HCT116 (cell line): Measurements from ENCODE around the gene QSOX1. TPM values are rescaled to one million over a fixed set of nuclear protein-coding genes. Genes with fewer than 3 reads are reported as not detected.

Experiments used
- ATAC-seq: fragments of 200-7000 bp; cut with Tn5 transposase; 2 replicates; pipeline ENCODE4 v1.9.1; 2020; ENCODE audit warnings: mild to moderate bottlenecking, moderate library complexity
- BruUV-seq: library from RNA; stranded (reverse); fragments of 400-500 nt; replicated peaks from 2 replicates; lab custom pipeline; 2021; lab: Mats Ljungman, UMichigan
- CTCF ChIA-PET: fragments of 300-600 bp; sonication (Branson Sonifier 250); formaldehyde crosslinking; loops from one replicate; lab custom pipeline; 2021; ENCODE audit warnings: antibody characterized with exemption; lab: Charles Lee
- POLR2A ChIA-PET: fragments of 300-600, 350-600 bp; sonication (Branson Sonifier 250); formaldehyde crosslinking; loops from one replicate; lab custom pipeline; 2021; ENCODE audit warnings: antibody characterized with exemption; lab: Charles Lee
- RAD21 ChIA-PET, 2 experiments: fragments of 300-600 bp; sonication (Branson Sonifier 250); formaldehyde crosslinking; loops; one replicate each; lab custom pipeline; 2023; ENCODE audit warnings: low total read pairs in 2 of 2; ENCODE audit not compliant: uncharacterized antibody in 2 of 2, unreplicated experiment in 2 of 2, low non-redundant PET in 1 of 2; lab: Charles Lee
- DNase-seq: peaks from one replicate; pipeline ENCODE4 v3.0.0-alpha.2; 2010; ENCODE audit warnings: low read depth, low spot score
- H2AFZ ChIP-seq: fragments of 200-600 bp; shearing (Covaris generic), sonication (generic); 2 replicates; pipeline ENCODE4 v1.6.1; 2017; ENCODE audit warnings: low read depth, mixed run types, mixed read lengths, antibody characterized with exemption, low read length; ENCODE audit not compliant: poor library complexity, severe bottlenecking
- H3K27ac ChIP-seq: 2 replicates; pipeline ENCODE4 v1.5.1; 2012; ENCODE audit warnings: low read depth, low read length
- H3K27me3 ChIP-seq: fragments of 200-600 bp; sonication (generic); 2 replicates; pipeline ENCODE4 v1.6.1; 2016; ENCODE audit warnings: mixed run types, low read length, mixed read lengths; ENCODE audit not compliant: insufficient read depth
- H3K36me3 ChIP-seq, 2 experiments: fragments of 200-500 bp in 1 of 2; fragments of 200-600 bp in 1 of 2; sonication (Bioruptor generic) in 1 of 2; sonication (generic) in 1 of 2; 2 replicates each; pipeline versions ENCODE4 v1.5.1 to v1.6.1; 2014 to 2016; ENCODE audit warnings: low read length in 2 of 2, inconsistent platforms in 1 of 2, mixed read lengths in 1 of 2, mixed run types in 1 of 2; ENCODE audit not compliant: insufficient read depth in 2 of 2, control insufficient read depth in 1 of 2
- H3K4me1 ChIP-seq, 2 experiments: fragments of 200-600 bp in 1 of 2; sonication (generic) in 1 of 2; 2 replicates each; pipeline versions ENCODE4 v1.5.1 to v1.6.1; 2012 to 2017; ENCODE audit warnings: low read length in 2 of 2, inconsistent platforms in 1 of 2, mild to moderate bottlenecking in 1 of 2, mixed read lengths in 1 of 2, mixed run types in 1 of 2, moderate library complexity in 1 of 2; ENCODE audit not compliant: insufficient read depth in 2 of 2, control insufficient read depth in 1 of 2
- H3K4me2 ChIP-seq: fragments of 200-600 bp; sonication (generic); 2 replicates; pipeline ENCODE4 v1.6.1; 2017; ENCODE audit warnings: mixed run types, low read length, mixed read lengths
- H3K4me3 ChIP-seq, 2 experiments: fragments of 200-600 bp in 1 of 2; sonication (generic) in 1 of 2; replicated peaks in 1 of 2; 2 replicates each; pipeline ENCODE4 v1.5.1; 2011 to 2016; ENCODE audit warnings: low read length in 2 of 2, control low read depth in 1 of 2, low read depth in 1 of 2, mild to moderate bottlenecking in 1 of 2, mixed read lengths in 1 of 2, mixed run types in 1 of 2
- H3K79me2 ChIP-seq: fragments of 200-600 bp; sonication (generic); 2 replicates; pipeline ENCODE4 v1.6.1; 2017; ENCODE audit warnings: mild to moderate bottlenecking, mixed run types, low read length, moderate library complexity, mixed read lengths; ENCODE audit not compliant: insufficient read depth
- H3K9ac ChIP-seq: fragments of 200-600 bp; sonication (generic); 2 replicates; pipeline ENCODE4 v1.6.1; 2016; ENCODE audit warnings: low read length, mixed read lengths
- H3K9me2 ChIP-seq: fragments of 200-600 bp; sonication (generic), shearing (Covaris generic); 2 replicates; pipeline ENCODE4 v1.6.1; 2017; ENCODE audit warnings: mixed run types, mild to moderate bottlenecking, moderate library complexity; ENCODE audit not compliant: insufficient read depth
- H3K9me3 ChIP-seq, 2 experiments: fragments of 200-500 bp in 1 of 2; fragments of 200-600 bp in 1 of 2; sonication (Bioruptor generic) in 1 of 2; sonication (generic) in 1 of 2; 2 replicates each; pipeline ENCODE4 v1.6.1; 2014 to 2017; ENCODE audit warnings: low read length in 2 of 2, mixed read lengths in 2 of 2, inconsistent platforms in 1 of 2, low read depth in 1 of 2, mild to moderate bottlenecking in 1 of 2, mixed run types in 1 of 2, moderate library complexity in 1 of 2; ENCODE audit not compliant: control insufficient read depth in 1 of 2, insufficient read depth in 1 of 2
- H4K20me1 ChIP-seq: fragments of 200-600 bp; sonication (generic), shearing (Covaris generic); 2 replicates; pipeline ENCODE4 v1.6.1; 2017; ENCODE audit warnings: mixed run types, mild to moderate bottlenecking, moderate library complexity; ENCODE audit not compliant: insufficient read depth
- CBX3 ChIP-seq: IDR thresholded peaks from 2 replicates; pipeline ENCODE4 v1.6.1; 2012; ENCODE audit warnings: low read depth
- CEBPB ChIP-seq: IDR thresholded peaks from 2 replicates; pipeline ENCODE4 v1.6.1; 2012; ENCODE audit warnings: low read depth
- EGR1 ChIP-seq: IDR thresholded peaks from 2 replicates; pipeline ENCODE4 v1.6.1; 2012; ENCODE audit warnings: low read depth
- ELF1 ChIP-seq: IDR thresholded peaks from 2 replicates; pipeline ENCODE4 v1.6.1; 2012; ENCODE audit warnings: low read depth, borderline replicate concordance
- EZH2 ChIP-seq: fragments of 200-600 bp; sonication (generic); IDR thresholded peaks from 2 replicates; pipeline ENCODE4 v1.6.1; 2017; ENCODE audit warnings: antibody characterized with exemption, mixed run types
- EZH2phosphoT487 ChIP-seq: fragments of 200-600 bp; IDR thresholded peaks from 2 replicates; pipeline ENCODE4 v1.6.1; 2018; ENCODE audit warnings: antibody characterized with exemption, borderline replicate concordance
- JUND ChIP-seq: IDR thresholded peaks from 2 replicates; pipeline ENCODE4 v1.6.1; 2012
- POLR2AphosphoS5 ChIP-seq: IDR thresholded peaks from 2 replicates; pipeline ENCODE4 v1.6.1; 2011; ENCODE audit warnings: mild to moderate bottlenecking, low read depth, low read length, moderate library complexity
- RAD21 ChIP-seq: IDR thresholded peaks from 2 replicates; pipeline ENCODE4 v1.6.1; 2012; ENCODE audit warnings: low read depth, mild to moderate bottlenecking
- SIN3A ChIP-seq: IDR thresholded peaks from 2 replicates; pipeline ENCODE4 v1.6.1; 2012; ENCODE audit warnings: low read depth
- SP1 ChIP-seq: IDR thresholded peaks from 2 replicates; pipeline ENCODE4 v1.6.1; 2012; ENCODE audit warnings: low read depth
- TCF7L2 ChIP-seq: IDR thresholded peaks from 2 replicates; pipeline ENCODE4 v1.7.0; 2011; ENCODE audit warnings: borderline replicate concordance, inconsistent platforms; ENCODE audit not compliant: insufficient read depth, insufficient read length; ENCODE audit errors: extremely low read depth
- YY1 ChIP-seq: IDR thresholded peaks from 2 replicates; pipeline ENCODE4 v1.6.1; 2011; ENCODE audit warnings: low read length, low read depth, moderate library complexity, mild to moderate bottlenecking; ENCODE audit not compliant: insufficient replicate concordance; ENCODE audit errors: extremely low read depth
- ZFX ChIP-seq: fragments of 450-650 bp; IDR thresholded peaks from 2 replicates; pipeline ENCODE4 v1.6.1; 2017
- ZNF274 ChIP-seq: fragments of 200-500 bp; sonication (Bioruptor generic); IDR thresholded peaks from 2 replicates; pipeline ENCODE4 v1.6.1; 2014; ENCODE audit warnings: mild to moderate bottlenecking, low read depth, low read length, inconsistent platforms
- intact Hi-C: fragments of 100-400 bp; cut with micrococcal nuclease; formaldehyde crosslinking; loops from 2 replicates; pipeline ENCODE4 v1.10.0; 2022
- total RNA-seq: library from RNA; stranded (reverse); gene quantifications from one replicate; pipeline ENCODE4 v1.2.1, GENCODE V29; 2021; ENCODE audit not compliant: unreplicated experiment
- TF ChIP-seq, protein P1 (sequence below): IDR thresholded peaks from 2 replicates; pipeline ENCODE4 v1.6.1; 2012
- TF ChIP-seq, protein P2 (sequence below): IDR thresholded peaks from 2 replicates; pipeline ENCODE4 v1.6.1; 2011; ENCODE audit warnings: mild to moderate bottlenecking, low read length, moderate library complexity; ENCODE audit not compliant: insufficient replicate concordance; ENCODE audit errors: extremely low read depth
- TF ChIP-seq, protein P3 (sequence below), 3 experiments: fragments of 200-600 bp in 1 of 3; sonication (generic) in 1 of 3; IDR thresholded peaks in 2 of 3; conservative IDR thresholded peaks in 1 of 3; 2 replicates each; pipeline ENCODE4 v1.5.1; 2012 to 2017; ENCODE audit warnings: low read depth in 2 of 3, low read length in 2 of 3, antibody characterized with exemption in 1 of 3, borderline replicate concordance in 1 of 3, control low read depth in 1 of 3, mild to moderate bottlenecking in 1 of 3, mixed read lengths in 1 of 3, mixed run types in 1 of 3, moderate library complexity in 1 of 3; ENCODE audit not compliant: insufficient read depth in 1 of 3
- TF ChIP-seq, protein P4 (sequence below): IDR thresholded peaks from 2 replicates; pipeline ENCODE4 v1.6.1; 2012; ENCODE audit warnings: low read depth
- TF ChIP-seq, protein P5 (sequence below): IDR thresholded peaks from 2 replicates; pipeline ENCODE4 v1.6.1; 2012

Gene QSOX1
- total RNA-seq, 1 experiment from 2014 or later: 89.2 TPM

DNA sequence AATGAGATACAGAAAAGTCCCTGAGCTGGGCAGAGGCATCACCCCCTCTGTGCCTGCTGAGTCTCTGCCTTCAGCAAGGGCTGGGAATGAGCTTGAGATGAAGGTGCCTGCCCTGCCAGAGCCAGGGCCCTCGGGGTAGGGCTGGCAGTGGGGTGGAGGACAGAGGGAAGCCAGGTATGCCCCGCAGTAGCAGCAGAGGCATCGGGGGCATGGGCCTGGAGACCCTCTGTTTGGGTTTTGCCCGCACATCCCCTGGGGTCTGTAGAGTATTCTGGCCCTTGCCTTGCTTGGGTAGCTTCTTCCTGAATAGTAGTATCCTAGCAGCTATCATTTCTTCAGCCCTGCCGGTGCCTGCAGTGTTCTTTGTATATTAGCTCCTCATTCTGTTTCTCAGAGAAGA lies 33.0 kb downstream of the QSOX1 start:
- Histone ChIP-seq H3K36me3 (peaks cover 2 to 6% of the 10 kb centered on the region in 2 experiments; a peak in 3 of 4 replicates), H3K4me1 (no peaks in the 10 kb centered on the region)
- TF ChIP-seq SIN3A (no peak), EZH2 (no peak), JUND (no peak), YY1 (no peak), ELF1 (no peak), ZNF274 (no peak), ZFX (no peak), RAD21 (no peak), POLR2AphosphoS5 (no peak), CEBPB (no peak), TCF7L2 (no peak), CBX3 (no peak), EZH2phosphoT487 (no peak), EGR1 (no peak), SP1 (no peak)
- TF ChIP-seq, protein P1, sequence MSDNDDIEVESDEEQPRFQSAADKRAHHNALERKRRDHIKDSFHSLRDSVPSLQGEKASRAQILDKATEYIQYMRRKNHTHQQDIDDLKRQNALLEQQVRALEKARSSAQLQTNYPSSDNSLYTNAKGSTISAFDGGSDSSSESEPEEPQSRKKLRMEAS: no peak
- TF ChIP-seq, protein P2, sequence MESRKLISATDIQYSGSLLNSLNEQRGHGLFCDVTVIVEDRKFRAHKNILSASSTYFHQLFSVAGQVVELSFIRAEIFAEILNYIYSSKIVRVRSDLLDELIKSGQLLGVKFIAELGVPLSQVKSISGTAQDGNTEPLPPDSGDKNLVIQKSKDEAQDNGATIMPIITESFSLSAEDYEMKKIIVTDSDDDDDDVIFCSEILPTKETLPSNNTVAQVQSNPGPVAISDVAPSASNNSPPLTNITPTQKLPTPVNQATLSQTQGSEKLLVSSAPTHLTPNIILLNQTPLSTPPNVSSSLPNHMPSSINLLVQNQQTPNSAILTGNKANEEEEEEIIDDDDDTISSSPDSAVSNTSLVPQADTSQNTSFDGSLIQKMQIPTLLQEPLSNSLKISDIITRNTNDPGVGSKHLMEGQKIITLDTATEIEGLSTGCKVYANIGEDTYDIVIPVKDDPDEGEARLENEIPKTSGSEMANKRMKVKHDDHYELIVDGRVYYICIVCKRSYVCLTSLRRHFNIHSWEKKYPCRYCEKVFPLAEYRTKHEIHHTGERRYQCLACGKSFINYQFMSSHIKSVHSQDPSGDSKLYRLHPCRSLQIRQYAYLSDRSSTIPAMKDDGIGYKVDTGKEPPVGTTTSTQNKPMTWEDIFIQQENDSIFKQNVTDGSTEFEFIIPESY: no peak
- TF ChIP-seq, protein P3, sequence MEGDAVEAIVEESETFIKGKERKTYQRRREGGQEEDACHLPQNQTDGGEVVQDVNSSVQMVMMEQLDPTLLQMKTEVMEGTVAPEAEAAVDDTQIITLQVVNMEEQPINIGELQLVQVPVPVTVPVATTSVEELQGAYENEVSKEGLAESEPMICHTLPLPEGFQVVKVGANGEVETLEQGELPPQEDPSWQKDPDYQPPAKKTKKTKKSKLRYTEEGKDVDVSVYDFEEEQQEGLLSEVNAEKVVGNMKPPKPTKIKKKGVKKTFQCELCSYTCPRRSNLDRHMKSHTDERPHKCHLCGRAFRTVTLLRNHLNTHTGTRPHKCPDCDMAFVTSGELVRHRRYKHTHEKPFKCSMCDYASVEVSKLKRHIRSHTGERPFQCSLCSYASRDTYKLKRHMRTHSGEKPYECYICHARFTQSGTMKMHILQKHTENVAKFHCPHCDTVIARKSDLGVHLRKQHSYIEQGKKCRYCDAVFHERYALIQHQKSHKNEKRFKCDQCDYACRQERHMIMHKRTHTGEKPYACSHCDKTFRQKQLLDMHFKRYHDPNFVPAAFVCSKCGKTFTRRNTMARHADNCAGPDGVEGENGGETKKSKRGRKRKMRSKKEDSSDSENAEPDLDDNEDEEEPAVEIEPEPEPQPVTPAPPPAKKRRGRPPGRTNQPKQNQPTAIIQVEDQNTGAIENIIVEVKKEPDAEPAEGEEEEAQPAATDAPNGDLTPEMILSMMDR (IDR thresholded peaks at IDR 0.05 in 2 of 3, conservative IDR thresholded peaks at IDR 0.05 in 1 of 3; ENCODE audit: borderline replicate concordance in 1 of 3, insufficient read depth in 1 of 3, low read depth in 2 of 3, low read length in 2 of 3): no peak
- TF ChIP-seq, protein P4, sequence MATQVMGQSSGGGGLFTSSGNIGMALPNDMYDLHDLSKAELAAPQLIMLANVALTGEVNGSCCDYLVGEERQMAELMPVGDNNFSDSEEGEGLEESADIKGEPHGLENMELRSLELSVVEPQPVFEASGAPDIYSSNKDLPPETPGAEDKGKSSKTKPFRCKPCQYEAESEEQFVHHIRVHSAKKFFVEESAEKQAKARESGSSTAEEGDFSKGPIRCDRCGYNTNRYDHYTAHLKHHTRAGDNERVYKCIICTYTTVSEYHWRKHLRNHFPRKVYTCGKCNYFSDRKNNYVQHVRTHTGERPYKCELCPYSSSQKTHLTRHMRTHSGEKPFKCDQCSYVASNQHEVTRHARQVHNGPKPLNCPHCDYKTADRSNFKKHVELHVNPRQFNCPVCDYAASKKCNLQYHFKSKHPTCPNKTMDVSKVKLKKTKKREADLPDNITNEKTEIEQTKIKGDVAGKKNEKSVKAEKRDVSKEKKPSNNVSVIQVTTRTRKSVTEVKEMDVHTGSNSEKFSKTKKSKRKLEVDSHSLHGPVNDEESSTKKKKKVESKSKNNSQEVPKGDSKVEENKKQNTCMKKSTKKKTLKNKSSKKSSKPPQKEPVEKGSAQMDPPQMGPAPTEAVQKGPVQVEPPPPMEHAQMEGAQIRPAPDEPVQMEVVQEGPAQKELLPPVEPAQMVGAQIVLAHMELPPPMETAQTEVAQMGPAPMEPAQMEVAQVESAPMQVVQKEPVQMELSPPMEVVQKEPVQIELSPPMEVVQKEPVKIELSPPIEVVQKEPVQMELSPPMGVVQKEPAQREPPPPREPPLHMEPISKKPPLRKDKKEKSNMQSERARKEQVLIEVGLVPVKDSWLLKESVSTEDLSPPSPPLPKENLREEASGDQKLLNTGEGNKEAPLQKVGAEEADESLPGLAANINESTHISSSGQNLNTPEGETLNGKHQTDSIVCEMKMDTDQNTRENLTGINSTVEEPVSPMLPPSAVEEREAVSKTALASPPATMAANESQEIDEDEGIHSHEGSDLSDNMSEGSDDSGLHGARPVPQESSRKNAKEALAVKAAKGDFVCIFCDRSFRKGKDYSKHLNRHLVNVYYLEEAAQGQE: no peak
- TF ChIP-seq, protein P5, sequence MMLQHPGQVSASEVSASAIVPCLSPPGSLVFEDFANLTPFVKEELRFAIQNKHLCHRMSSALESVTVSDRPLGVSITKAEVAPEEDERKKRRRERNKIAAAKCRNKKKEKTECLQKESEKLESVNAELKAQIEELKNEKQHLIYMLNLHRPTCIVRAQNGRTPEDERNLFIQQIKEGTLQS: no peak
- TF ChIP-seq, all 23 proteins: peak for 0
- DNase-seq (no peak), ATAC-seq (no peak)
- H3K27me3 ChIP-seq: no peaks in the 10 kb centered on the region
- no TSS peak for BruUV-seq
- no peak overlapping the region for H3K9ac ChIP-seq
- RAD21 ChIA-PET: interaction anchor here (0.6 to 1.1 kb wide), 7 partner anchors 8 to 228 kb away, joined by 3 to 5 read pairs (median 3); no protein-coding TSS in a partner anchor
- CTCF ChIA-PET: interaction anchor here (0.6 to 2.0 kb wide), 21 partner anchors 9 to 483 kb away, joined by 3 to 15 read pairs (median 4); partner anchors contain the start of genes ACBD6 and QSOX1
- H4K20me1 ChIP-seq: no peaks in the 10 kb centered on the region
- intact Hi-C loops: loop anchor here (1.0 to 5.0 kb wide), 4 partner anchors 65 to 295 kb away; no protein-coding TSS in a partner anchor
- H3K79me2 ChIP-seq: no peaks in the 10 kb centered on the region
- no peak overlapping the region for H3K27ac ChIP-seq
- H3K4me2 ChIP-seq: no peak overlapping the region
- no peaks in the 10 kb centered on the region for H3K9me3 ChIP-seq
- H3K4me3 ChIP-seq: no peak overlapping the region
- H2AFZ ChIP-seq: no peak overlapping the region
- POLR2A ChIA-PET: interaction anchor here (0.9 kb wide), 1 partner anchor 44 kb away, joined by 3 read pairs; no protein-coding TSS in a partner anchor
- H3K9me2 ChIP-seq: no peaks in the 10 kb centered on the region
